WTC11 (cell line): ENCODE measurements around the gene NEMP2. TPM values are rescaled to one million over a fixed set of nuclear protein-coding genes. Genes with fewer than 3 reads are reported as not detected.

ENCODE experiments used
- ATAC-seq: fragments of 200-7000 bp; cut with Tn5 transposase; 2 replicates; pipeline ENCODE4 v1.10.0; 2021; ENCODE audit warnings: mild to moderate bottlenecking, moderate library complexity
- CTCF ChIA-PET: fragments of 300-600 bp; sonication (Branson Sonifier 250); formaldehyde crosslinking; loops from one replicate; lab custom pipeline; 2021; ENCODE audit warnings: antibody characterized with exemption; lab: Charles Lee
- POLR2A ChIA-PET: fragments of 350-600 bp; sonication (Branson Sonifier 250); formaldehyde crosslinking; loops from one replicate; lab custom pipeline; 2021; ENCODE audit warnings: antibody characterized with exemption; lab: Charles Lee
- DNase-seq: peaks from one replicate; pipeline ENCODE4 v3.0.0; 2021; ENCODE audit warnings: low spot score
- H3K27ac Mint-ChIP-seq: 2 replicates; pipeline ENCODE4 v1.8.0; 2021; ENCODE audit warnings: mixed read lengths
- H3K27me3 Mint-ChIP-seq: 2 replicates; pipeline ENCODE4 v1.8.0; 2021; ENCODE audit warnings: low read depth, mild to moderate bottlenecking, moderate library complexity, mixed read lengths
- H3K36me3 Mint-ChIP-seq: 2 replicates; pipeline ENCODE4 v1.8.0; 2021; ENCODE audit warnings: mixed read lengths
- H3K4me1 Mint-ChIP-seq: 2 replicates; pipeline ENCODE4 v1.8.0; 2022; ENCODE audit warnings: mixed read lengths
- H3K4me3 Mint-ChIP-seq: 2 replicates; pipeline ENCODE4 v1.8.0; 2021; ENCODE audit warnings: mild to moderate bottlenecking, moderate library complexity, mixed read lengths
- H3K9me3 Mint-ChIP-seq: 2 replicates; pipeline ENCODE4 v1.8.0; 2021; ENCODE audit warnings: mixed read lengths
- ARID4B ChIP-seq: sonication (generic); formaldehyde crosslinking; IDR thresholded peaks from 2 replicates; pipeline ENCODE4 v1.8.0; 2023; ENCODE audit warnings: missing genetic modification reagents, mild to moderate bottlenecking, borderline replicate concordance
- ATF2 ChIP-seq: sonication (generic); formaldehyde crosslinking; IDR thresholded peaks from 2 replicates; pipeline ENCODE4 v1.8.1; 2022; ENCODE audit warnings: low read depth, missing genetic modification reagents, borderline replicate concordance
- ATF6 ChIP-seq: sonication (generic); formaldehyde crosslinking; IDR thresholded peaks from 2 replicates; pipeline ENCODE4 v1.8.1; 2023; ENCODE audit warnings: mild to moderate bottlenecking, missing genetic modification reagents
- E2F4 ChIP-seq: sonication (generic); formaldehyde crosslinking; IDR thresholded peaks from 2 replicates; pipeline ENCODE4 v1.8.1; 2022; ENCODE audit warnings: low read depth, mild to moderate bottlenecking, moderate library complexity, missing genetic modification reagents, borderline replicate concordance
- EMX1 ChIP-seq: fragments of 250-450 bp; sonication (Bioruptor Pico); IDR thresholded peaks from 2 replicates; pipeline ENCODE4 v1.8.0; 2021; ENCODE audit warnings: mild to moderate bottlenecking
- FOXJ3 ChIP-seq: sonication (generic); formaldehyde crosslinking; IDR thresholded peaks from 2 replicates; pipeline ENCODE4 v1.9.0; 2021; ENCODE audit warnings: missing genetic modification reagents, mild to moderate bottlenecking, borderline replicate concordance
- HMGXB4 ChIP-seq: sonication (generic); formaldehyde crosslinking; IDR thresholded peaks from 2 replicates; pipeline ENCODE4 v1.8.1; 2023; ENCODE audit warnings: mild to moderate bottlenecking, moderate library complexity, missing genetic modification reagents
- IRF1 ChIP-seq: sonication (generic); formaldehyde crosslinking; IDR thresholded peaks from 2 replicates; pipeline ENCODE4 v1.8.0; 2023; ENCODE audit warnings: missing genetic modification reagents
- IRF2 ChIP-seq: sonication (generic); formaldehyde crosslinking; IDR thresholded peaks from 2 replicates; pipeline ENCODE4 v1.8.0; 2022; ENCODE audit warnings: low read depth, missing genetic modification reagents, borderline replicate concordance
- JUN ChIP-seq: sonication (generic); formaldehyde crosslinking; IDR thresholded peaks from 2 replicates; pipeline ENCODE4 v1.8.0; 2023; ENCODE audit warnings: mild to moderate bottlenecking, missing genetic modification reagents
- MAX ChIP-seq: sonication (generic); formaldehyde crosslinking; IDR thresholded peaks from 2 replicates; pipeline ENCODE4 v1.8.0; 2022; ENCODE audit warnings: mild to moderate bottlenecking, missing genetic modification reagents
- RELA ChIP-seq: sonication (generic); formaldehyde crosslinking; IDR thresholded peaks from 2 replicates; pipeline ENCODE4 v1.8.1; 2022; ENCODE audit warnings: missing genetic modification reagents, mild to moderate bottlenecking, borderline replicate concordance
- USF1 ChIP-seq: sonication (generic); formaldehyde crosslinking; IDR thresholded peaks from 2 replicates; pipeline ENCODE4 v1.8.0; 2022; ENCODE audit warnings: mild to moderate bottlenecking, missing genetic modification reagents
- ZNF281 ChIP-seq: sonication (generic); formaldehyde crosslinking; IDR thresholded peaks from 2 replicates; pipeline ENCODE4 v1.8.0; 2023; ENCODE audit warnings: mild to moderate bottlenecking, missing genetic modification reagents
- ZNF396 ChIP-seq: fragments of 250-450 bp; sonication (Bioruptor Pico); IDR thresholded peaks from 2 replicates; pipeline ENCODE4 v1.8.0; 2021; ENCODE audit warnings: mild to moderate bottlenecking, moderate library complexity, borderline replicate concordance
- ZSCAN18 ChIP-seq: fragments of 250-450 bp; sonication (Bioruptor Pico); IDR thresholded peaks from 2 replicates; pipeline ENCODE4 v2.1.2; 2022; ENCODE audit warnings: mild to moderate bottlenecking, moderate library complexity
- total RNA-seq: library from RNA; stranded (reverse); gene quantifications from 3 replicates; pipeline ENCODE4 v1.2.3, GENCODE V29; 2021

NEMP2 gene
- total RNA-seq, 1 experiment from 2014 or later, result 7.2 TPM

GRCh38 chr2:190570871-190571270 lies 36.3 kb upstream of the NEMP2 start (continued):
- no peak for TF ChIP-seq RELA (CRISPR knock-in tag)
- no peak for TF ChIP-seq EMX1 (CRISPR knock-in tag)

- Mint-ChIP-seq H3K4me1 (no peaks in the 10 kb centered on the region), H3K27me3 (no peaks in the 10 kb centered on the region), H3K4me3 (no peak overlapping the region), H3K36me3 (peaks cover 7% of the 10 kb centered on the region), H3K27ac (no peak overlapping the region), H3K9me3 (peaks cover 14% of the 10 kb centered on the region)
- no peak for ATAC-seq
- CTCF ChIA-PET, result no interaction called here
- DNase-seq, result no peak
- POLR2A ChIA-PET, result no interaction called here
- TF ChIP-seq EMX1 (CRISPR knock-in tag) (no peak), E2F4 (CRISPR knock-in tag) (no peak), MAX (CRISPR knock-in tag) (no peak), FOXJ3 (no peak), JUN (CRISPR knock-in tag) (no peak), IRF2 (CRISPR knock-in tag) (no peak), ZNF281 (CRISPR knock-in tag) (no peak), USF1 (CRISPR knock-in tag) (no peak), HMGXB4 (no peak), ZSCAN18 (no peak), ATF2 (CRISPR knock-in tag) (no peak), ATF6 (CRISPR knock-in tag) (no peak), ZNF396 (CRISPR knock-in tag) (no peak), IRF1 (CRISPR knock-in tag) (no peak), ARID4B (no peak)
Measured at GRCh38 chr2:190569994-190570755, 35.7 kb upstream of the NEMP2 start.
